ENCODE measurements around the gene TNFRSF13B.
"Not testable (repeated sequence)": the region's sequence is repeated elsewhere in the genome, so short reads cannot be mapped to it uniquely, and the experiment has no call there.

The TNFRSF13B gene

GRCh38 chr17:16980813-16981731 lies 9.2 kb upstream of the TNFRSF13B start:
- peak; percentile 37 for DNase-seq

- no peak for DNase-seq
Measured at GRCh38 chr17:16980061-16980460, 8.1 kb upstream of the TNFRSF13B start.

GRCh38 chr17:16979237-16979823 lies 7.4 kb upstream of the TNFRSF13B start:
- DNase-seq: not testable (repeated sequence)

- DNase-seq: no peak
Measured at GRCh38 chr17:16977932-16978331, 6.0 kb upstream of the TNFRSF13B start.

GRCh38 chr17:16976725-16977550 lies 5.0 kb upstream of the TNFRSF13B start:
- DNase-seq: no peak

- no peak for DNase-seq
Measured at GRCh38 chr17:16975744-16976625, 4.1 kb upstream of the TNFRSF13B start.

GRCh38 chr17:16975277-16975651 lies 3.3 kb upstream of the TNFRSF13B start:
- no peak for DNase-seq

- no peak for DNase-seq
Measured at GRCh38 chr17:16974569-16975276, 2.8 kb upstream of the TNFRSF13B start.

- DNase-seq: peak; percentile 38
Measured at GRCh38 chr17:16973760-16974540, 2.0 kb upstream of the TNFRSF13B start.

- DNase-seq: not testable (repeated sequence)
Measured at GRCh38 chr17:16973043-16973442, 1.1 kb upstream of the TNFRSF13B start.

GRCh38 chr17:16972346-16972745 lies 428 bp upstream of the TNFRSF13B start:
- no peak for DNase-seq

- no peak for DNase-seq
Measured at GRCh38 chr17:16969931-16970906, 1.7 kb downstream of the TNFRSF13B start.

GRCh38 chr17:16968786-16969185 lies 3.1 kb downstream of the TNFRSF13B start:
- DNase-seq: no peak

- no peak for DNase-seq
Measured at GRCh38 chr17:16962804-16963203, 9.1 kb downstream of the TNFRSF13B start.

- no peak for DNase-seq
Measured at GRCh38 chr17:16961792-16962191, 10.1 kb downstream of the TNFRSF13B start.

GRCh38 chr17:16961022-16961421 lies 10.9 kb downstream of the TNFRSF13B start:
- not testable (repeated sequence) for DNase-seq

- DNase-seq: not testable (repeated sequence)
Measured at GRCh38 chr17:16955011-16955410, 16.9 kb downstream of the TNFRSF13B start.

- DNase-seq: no peak
Measured at GRCh38 chr17:16954521-16954920, 17.4 kb downstream of the TNFRSF13B start.

GRCh38 chr17:16953841-16954240 lies 18.1 kb downstream of the TNFRSF13B start:
- DNase-seq: no peak

GRCh38 chr17:16953347-16953746 lies 18.6 kb downstream of the TNFRSF13B start:
- DNase-seq: no peak
